ENCODE results near the gene MEIS1.

Gene MEIS1

DNA sequence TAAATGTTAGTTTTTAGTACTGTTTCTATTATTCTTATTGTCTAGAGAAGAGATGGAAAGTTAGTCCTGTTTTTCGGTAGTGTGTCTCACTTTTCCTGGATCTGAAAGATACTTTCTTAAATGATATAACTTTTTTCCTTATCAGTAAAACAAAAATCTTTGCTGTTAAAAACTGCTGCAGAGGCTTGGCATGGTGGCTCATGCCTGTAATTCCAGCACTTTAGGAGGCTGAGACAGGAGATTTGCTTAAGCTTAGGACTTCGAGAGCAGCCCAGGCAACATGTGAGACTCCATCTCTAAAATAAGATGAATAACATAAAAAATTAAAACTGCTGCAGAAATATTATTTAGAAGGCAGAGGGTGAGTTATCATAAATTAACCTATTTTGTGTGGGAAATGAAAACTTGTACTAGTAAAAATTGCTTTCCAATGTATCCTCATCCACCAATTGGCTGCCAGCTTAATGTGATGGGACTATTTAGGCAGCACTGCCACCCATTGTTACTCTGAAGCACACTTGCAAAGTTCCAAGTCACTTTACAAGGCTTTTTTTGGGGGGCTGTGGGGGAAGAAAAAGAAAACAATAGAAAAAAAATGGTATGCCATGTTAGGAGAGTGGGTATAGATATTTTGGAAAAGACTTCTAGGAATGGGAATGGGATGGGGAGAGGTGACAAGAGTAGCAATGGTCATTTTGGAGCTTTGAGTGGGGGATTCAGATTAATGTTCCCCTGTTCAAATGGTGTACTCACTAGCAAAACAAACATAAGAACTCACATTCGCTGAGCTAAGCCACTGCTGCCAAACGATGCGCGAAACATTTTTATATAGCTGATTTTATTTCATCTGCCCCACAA is 62.7 kb downstream of the MEIS1 start:
- in situ Hi-C loops (cut with HindIII; ENCODE audit: low sequenced_read_pairs): no loop called here

DNA sequence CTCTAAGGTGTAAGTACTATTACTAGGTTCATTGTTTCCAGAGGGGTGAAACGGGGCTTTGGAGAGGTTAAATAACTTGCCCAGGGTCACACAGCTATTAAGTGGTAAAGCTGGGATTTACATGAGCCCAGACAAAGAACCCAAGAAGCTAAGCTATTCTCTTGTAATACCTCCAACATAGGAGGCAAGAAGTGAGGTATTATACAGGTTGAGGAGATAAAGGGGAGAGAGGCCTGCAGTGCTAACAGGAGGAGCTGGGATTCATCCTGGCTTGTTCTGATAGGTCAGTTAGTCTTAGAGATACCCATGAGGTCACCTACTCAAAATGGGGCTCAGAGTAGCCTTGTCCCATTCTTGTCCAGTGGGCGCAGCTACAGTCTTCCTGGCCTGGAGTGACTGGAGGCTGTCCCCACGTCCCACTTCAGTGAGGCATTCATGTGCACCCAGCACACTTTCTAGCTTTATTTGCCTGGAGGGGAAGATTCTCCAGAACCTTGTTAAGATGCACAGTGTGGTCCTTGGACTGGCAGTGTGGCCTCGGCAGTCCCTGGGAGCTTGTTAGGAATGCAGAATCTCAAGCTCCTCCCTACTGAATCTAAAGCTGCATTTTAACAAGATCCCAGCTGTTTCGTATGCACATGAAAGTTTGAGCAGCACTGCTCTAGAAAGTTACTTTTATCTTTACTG is 63.5 kb downstream of the MEIS1 start:
- in situ Hi-C loops (cut with HindIII; ENCODE audit: low sequenced_read_pairs): no loop called here

DNA sequence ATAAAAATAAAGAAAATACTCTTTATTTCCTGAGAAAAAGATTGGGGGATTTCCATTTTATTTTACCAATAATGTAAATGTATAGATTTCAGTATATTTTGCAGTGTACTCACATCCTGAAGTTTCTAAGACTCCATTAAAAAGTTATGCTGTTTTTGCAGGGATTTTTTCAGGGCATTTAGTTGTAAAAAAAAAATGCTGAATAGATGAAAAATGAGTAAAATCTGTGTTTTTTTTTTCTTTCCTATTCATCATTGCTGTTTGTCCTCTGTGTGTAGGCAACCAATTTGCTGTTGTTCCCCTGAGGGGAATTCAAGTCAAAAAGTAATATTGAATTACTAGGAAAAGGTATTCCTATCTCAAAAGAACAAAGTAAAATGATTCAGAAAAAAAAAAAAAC is 66.3 kb downstream of the MEIS1 start:
- in situ Hi-C loops (cut with HindIII; ENCODE audit: low sequenced_read_pairs): no loop called here

DNA sequence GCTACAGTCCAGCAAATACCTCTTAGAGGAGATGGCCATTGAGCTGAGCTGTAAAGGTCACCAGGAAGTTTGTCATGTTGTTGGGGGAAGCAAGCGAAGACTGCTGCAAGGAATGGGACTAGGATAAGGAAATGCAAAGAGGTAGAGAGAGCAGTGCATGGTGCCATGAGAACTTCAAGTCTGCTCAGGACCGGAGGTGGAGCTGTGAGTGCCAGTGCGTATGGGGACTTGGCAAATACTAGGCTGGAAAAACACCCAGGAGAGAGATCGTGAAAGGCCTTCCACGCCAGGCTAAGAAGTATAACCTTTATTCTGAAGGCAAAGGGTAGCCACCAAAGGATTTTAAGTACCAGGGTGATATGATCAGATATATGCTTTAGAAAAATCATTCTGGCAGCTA is 71.3 kb downstream of the MEIS1 start:
- in situ Hi-C loops (cut with HindIII; ENCODE audit: low sequenced_read_pairs): no loop called here

DNA sequence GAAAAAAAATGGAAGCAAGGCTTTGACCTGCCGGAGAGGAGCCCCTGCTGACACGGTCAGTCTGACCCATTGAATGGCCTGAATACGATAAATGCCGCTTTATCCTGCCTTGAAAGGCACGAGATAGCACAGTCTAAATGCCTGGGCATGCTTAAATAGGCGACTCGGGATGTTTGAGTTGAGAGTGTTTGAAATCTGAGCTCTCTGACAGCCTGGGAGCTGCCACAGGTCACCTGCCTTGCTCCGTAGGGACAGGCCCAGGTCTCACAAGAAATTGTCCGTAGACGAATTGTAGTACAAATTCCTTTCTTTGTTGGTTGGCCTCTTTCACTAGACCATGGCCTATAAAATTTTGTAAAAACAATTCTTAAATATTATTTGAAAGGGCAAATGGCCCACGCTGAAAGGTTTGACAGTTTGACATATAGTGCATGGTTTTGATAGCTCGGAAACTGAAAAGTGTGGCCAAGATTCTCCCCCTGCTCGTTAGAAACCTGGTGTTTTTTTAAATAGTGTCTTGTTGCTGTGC is 72.8 kb downstream of the MEIS1 start:
- in situ Hi-C loops (cut with HindIII; ENCODE audit: low sequenced_read_pairs): no loop called here

DNA sequence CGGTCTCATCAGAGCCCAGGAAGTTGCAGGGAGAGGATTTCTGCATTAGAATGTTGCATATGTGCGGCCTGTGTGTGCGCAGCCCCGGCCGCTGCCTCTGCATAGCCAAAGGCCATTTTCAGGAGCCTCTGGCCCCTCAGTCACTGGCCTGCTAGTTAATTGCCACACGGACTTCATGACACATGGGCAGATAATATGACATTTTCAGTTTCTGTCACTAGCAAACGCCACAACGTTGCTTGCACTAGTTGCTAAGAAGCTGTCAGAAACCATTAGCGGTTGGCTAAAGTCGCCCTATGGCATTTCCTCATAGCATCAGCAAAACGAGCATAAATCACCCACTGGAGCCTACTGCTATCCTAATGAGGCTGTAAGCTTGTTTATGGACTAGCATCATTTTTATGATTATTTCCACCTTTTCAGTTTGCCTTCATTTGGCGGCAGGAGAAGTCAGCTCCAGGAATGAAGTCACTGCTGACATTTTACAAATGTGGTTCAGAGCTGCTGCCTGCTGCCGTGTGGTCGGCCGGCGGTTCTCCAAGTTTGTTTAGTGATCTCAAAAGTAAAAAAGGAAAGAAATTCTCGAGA is 73.7 kb downstream of the MEIS1 start:
- in situ Hi-C loops (cut with HindIII; ENCODE audit: low sequenced_read_pairs): no loop called here

DNA sequence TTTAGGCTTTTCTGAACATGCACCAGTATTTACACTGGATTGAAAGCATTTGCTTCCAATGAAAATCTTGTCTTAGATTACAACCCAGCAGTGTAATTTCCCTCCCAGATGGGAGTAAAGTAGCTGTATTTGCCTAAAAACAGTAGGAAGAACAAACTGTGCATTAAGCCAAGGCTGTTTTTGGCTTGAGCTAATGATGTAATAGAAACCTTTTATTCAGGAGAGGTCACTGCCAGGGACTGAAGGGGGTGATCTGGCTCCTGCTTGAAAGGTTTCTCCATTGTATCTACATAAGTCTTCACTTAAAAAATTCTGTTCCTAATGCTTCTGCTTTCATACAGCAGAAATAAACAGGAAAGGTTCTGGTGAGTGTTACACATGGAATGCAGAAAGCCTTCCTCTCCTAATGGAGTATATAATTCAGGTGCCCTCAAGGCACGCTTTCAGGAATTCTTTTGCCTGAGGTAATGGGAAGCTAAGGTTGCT is 74.4 kb downstream of the MEIS1 start:
- in situ Hi-C loops (cut with HindIII; ENCODE audit: low sequenced_read_pairs): no loop called here

DNA sequence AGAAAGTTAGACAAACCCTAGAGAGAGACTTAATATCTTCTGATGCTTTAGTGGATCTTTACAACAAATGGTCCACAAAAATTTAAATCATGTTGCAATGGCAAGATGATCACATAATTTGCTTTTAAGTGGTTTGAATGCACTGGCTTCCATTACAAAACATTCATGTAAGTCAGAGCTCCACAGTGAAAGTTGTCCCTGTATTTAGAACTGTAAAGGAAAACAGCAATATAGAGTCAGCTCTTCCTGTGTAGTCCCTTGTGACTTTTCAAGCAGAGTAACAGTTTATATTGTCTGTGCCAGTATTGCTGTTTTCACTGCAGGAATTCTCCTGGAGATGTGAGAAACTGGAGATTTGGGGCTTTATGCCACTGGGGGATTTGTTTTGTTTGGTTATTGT is 77.7 kb downstream of the MEIS1 start:
- in situ Hi-C loops (cut with HindIII; ENCODE audit: low sequenced_read_pairs): no loop called here

DNA sequence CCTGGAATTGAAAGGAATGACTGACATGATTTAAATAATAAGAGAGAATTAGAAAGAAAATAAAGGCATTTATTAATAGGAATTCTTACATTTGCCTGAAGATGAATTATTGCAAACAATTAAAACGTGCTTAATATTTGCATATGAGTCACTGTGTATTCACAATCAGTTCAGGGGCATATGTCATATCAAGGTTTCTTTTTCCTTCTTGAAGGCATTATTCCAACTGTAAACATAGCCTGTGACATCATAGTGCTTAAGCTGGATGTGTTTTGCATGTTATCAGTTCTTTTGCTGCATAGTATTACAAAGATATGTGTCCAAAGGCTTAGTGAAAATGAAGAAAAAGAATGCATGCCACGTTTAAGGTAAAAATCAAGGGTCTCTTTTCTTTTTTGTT is 80.8 kb downstream of the MEIS1 start:
- in situ Hi-C loops (cut with HindIII; ENCODE audit: low sequenced_read_pairs): no loop called here

DNA sequence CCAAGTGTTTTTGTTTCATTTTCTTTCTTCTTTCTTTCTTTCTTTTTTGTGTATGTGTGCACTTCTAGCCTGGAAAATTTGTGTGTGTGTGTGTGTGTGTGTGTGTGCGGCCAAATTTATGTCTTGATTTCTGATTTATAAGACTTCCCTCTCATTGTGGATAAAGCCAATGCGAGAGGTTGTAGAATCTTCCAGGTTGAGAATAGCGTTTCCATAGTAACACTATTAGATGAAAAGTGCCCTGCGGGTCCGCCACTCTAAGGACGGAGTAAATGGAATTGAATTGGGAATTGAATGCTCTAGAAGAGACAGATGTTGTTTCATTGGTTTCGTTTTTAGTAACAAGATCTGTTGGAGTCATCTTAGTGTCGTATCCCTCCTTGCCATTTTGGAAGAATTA is 81.6 kb downstream of the MEIS1 start:
- in situ Hi-C loops (cut with HindIII; ENCODE audit: low sequenced_read_pairs): no loop called here

DNA sequence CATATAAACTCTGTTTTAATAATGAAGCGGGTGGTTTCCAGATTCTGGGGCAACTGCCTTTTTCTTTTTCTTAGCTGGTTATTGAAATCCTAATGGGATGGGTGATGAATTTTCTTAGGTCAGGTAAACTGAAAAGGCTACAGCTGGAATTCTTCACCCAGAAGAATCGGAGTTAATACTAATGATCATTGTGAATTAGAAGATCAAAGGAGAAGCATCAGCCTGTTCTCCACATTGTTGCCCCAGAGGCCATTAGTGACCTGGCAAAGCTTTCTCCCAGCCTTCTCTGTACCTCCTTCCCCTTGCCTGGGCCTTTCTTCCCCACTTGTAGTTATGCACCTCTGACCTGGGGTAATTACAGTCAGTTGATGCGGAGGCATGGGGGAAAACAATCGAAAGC is 82.8 kb downstream of the MEIS1 start:
- in situ Hi-C loops (cut with HindIII; ENCODE audit: low sequenced_read_pairs): no loop called here

DNA sequence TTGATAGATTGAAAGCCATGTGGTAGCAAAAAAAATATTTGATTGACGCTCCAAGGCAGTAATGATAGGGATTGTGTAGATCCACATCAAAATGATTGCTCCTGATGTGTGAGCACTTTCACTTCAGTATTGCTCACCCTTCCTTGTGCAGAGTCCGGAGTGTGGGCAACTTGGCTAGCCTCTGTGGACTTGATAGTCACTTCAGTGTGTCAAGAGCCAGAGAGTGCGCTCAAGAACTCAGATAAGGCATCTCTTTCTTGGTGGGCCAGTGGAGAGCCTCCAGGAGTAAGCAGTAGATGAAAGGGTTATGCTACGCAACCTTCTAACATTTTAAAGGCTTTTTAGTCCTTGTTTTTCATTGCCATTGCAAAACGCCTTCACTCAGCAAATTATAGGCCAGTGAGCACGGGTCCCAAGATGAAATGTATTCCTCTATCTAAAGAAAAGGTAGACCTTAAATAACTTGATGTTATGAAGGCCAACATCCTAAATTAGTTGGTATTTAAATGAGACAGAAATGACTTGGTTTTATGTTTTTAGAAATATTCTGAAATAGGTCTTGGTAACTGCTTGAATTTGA is 84.4 kb downstream of the MEIS1 start:
- in situ Hi-C loops (cut with HindIII; ENCODE audit: low sequenced_read_pairs): no loop called here

DNA sequence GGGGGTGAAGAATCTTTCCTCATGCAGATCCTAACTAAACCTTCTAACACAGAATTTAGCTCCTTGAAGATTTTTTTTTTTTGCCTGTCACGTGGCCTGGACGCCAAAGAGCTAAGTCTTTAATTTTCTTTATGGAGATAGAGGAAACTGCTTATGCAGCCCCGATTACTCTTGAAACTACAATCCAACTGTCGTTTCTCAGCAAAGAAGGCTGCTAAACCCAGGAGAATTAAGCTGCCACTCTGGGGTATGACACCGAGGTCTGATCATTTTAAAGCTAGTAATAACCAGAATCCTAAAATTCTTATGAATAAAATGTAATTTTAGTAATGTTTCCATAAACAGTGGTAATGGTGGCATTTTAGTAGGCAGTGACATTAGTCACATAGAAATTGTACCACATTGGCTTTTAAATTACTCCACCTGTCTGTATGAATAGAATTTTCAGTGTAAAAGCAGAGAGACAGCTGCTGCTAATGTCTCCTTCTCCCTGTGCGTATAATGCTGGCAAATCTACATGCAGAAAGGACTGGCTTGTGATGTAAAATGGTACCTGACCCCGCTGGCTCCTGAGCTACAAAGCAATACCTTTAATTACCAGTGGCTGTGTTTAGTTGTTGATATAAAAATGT is 86.5 kb downstream of the MEIS1 start:
- in situ Hi-C loops (cut with HindIII; ENCODE audit: low sequenced_read_pairs): no loop called here

DNA sequence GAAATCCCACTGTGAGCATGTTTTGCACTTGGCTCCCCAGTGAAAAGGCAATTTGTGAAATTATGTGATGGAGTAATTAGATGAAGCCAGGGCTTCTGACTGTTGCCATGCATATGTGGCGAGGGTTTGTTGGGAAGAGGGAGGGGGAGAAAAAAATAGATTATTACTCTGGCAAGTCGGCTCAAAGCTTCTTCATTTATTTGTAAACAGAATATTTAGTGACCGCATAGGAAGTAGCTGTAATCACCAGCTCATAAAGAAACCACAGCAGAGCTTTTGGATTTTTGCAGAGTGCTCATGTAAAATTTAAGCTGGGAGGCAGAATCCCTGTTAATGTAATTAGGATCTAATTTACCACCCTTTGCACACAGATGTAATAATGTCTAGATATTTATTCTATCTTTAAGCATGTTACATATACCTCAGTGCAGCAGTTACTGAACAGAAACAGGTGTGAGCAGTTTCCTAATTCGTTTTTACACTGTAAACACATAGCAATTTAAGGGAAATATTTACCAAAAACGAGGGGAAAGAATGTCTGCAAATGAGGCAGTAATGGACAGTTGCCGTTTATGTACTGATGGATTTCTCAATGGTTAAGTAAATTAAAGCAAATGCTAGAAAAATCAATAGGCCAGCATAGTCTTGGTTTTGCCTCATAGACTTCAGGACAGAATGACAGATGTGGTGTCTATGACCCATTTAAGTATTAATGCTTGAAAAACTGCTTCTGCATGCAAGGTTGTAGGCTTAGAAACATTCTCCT is 87.9 kb downstream of the MEIS1 start:
- in situ Hi-C loops (cut with HindIII; ENCODE audit: low sequenced_read_pairs): no loop called here

DNA sequence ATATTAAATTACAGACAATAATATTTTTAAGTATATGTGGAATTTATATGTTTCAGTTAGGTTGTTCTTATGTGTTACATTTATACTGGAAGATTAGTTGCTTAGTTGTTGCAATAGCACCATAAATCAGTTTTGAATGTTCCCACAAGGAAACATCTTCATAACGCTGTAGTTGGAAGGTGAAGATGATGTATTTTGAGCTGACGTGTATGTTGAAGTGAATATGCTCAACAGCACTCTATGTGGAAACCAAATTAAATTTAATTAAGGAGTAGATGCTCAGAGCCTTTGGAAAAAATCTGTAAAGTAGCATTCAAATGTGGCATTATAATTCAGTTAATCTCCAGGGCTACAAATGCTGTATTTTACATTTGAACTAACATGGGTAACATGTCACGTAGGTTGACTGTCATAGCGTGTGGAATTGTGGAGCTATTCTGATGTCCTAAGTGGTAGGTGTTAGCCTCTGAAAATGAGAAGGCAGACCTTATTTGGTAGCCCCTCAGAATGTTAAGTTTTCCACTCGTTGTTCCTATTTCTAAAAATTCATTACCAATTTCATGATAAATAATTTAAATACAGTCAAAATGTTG is 88.5 kb downstream of the MEIS1 start:
- in situ Hi-C loops (cut with HindIII; ENCODE audit: low sequenced_read_pairs): no loop called here

DNA sequence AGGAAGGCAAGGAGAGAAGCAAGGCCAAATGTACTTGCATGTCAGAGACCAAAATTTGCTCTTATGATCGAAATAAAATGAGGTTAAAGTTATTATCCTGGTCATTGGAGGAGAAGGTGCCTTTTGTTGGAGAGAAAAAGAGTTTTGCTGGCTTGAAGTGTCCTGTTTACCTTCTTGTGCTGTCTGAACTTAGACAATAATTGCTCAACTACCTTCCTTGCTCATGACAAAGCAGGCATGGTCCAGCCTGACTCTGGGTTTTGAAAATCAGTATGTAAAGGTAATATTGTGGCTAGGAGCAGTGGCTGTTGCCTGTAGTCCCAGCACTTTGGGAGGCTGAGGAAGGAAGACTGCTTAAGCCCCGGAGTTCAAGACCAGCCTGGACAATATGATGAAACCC is 89.1 kb downstream of the MEIS1 start:
- in situ Hi-C loops (cut with HindIII; ENCODE audit: low sequenced_read_pairs): no loop called here

DNA sequence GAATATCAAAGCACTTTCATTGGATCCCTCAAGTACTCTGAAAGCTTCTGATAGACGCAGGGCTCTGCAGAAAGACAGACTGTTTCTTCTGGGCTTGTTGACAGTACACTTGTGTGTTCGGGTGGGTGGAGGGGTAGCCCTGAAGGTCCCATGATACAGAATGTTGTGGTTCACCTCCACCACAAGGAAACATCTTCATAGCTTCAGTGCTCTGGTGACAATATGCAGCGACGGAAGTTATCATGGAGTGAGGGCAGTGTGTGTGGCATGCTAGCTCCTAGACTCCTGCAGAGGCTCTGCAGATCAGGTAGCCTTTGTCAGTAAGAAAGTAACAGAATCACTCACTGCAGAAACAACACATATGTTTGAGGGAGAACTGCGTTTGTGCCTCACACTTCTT is 90.7 kb downstream of the MEIS1 start:
- in situ Hi-C loops (cut with HindIII; ENCODE audit: low sequenced_read_pairs): no loop called here

DNA sequence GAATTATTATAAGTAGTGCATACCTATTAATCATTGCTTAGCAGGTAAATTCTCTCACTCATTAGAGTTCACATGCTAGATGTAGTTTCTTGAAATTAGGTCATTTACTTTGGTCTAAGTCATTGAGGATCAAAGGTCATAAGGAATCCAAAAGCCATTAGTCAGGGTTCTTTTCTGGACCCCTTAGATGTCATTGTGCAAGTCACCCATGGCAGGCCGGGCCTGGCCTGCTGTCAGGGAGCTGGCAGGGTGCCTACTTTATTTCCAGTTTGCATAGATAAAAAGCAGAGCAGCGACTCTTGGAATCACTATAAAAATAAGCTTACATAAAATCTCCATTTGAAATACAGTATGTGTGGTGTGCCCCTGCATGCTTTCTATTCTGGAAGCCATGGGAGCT is 91.3 kb downstream of the MEIS1 start:
- in situ Hi-C loops (cut with HindIII; ENCODE audit: low sequenced_read_pairs): no loop called here

DNA sequence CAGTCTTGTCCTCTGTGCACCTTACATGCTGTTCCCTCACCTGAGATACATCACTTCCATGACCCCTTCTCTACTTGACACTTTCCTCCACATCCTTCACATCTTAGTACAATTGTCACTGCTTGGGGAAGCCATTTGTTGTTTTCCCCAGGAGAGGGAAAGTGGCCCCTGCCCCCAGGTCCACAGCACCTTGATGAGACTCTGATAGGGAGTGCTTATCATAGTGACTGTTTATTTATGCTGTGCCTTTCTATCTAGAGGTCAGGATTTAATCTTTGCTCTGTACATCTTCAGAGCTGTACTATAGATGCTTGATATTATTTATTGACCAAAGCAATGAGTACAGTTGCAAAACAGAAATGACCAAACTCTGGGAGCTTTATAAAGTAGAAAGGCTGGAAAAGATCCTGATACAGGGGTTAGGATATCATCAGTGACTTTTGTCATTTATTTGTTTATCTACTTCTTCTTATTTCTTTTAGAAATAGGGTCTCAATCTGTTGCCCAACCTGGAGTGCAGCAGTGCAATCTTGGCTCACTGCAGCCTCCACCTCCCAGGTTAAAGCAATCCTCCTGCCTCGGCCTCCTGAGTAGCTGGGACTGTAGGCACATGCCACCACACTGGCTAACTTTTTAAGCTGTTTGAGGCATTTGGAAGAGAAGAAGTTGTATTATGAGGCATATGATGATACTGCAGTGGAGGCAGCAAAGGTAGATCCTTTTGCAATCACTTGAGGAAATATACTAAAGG is 94.2 kb downstream of the MEIS1 start:
- in situ Hi-C loops (cut with HindIII; ENCODE audit: low sequenced_read_pairs): no loop called here
